ENCODE data around the gene YBX3. TPM values are rescaled to one million over a fixed set of nuclear protein-coding genes. Genes with fewer than 3 reads are reported as not detected.

Gene YBX3
- 347 TPM for total RNA-seq
- 86.9 TPM for polyA plus RNA-seq (ENCODE audit: insufficient read depth, low read depth, low replicate concordance)
- long read RNA-seq, donor 1, transcript YBX3-201 (10 exons, 1,796 nt) = major isoform, 22 of 52 reads
- long read RNA-seq, donor 1, transcript YBX3-202 (9 exons, 1,708 nt) = minor isoform, 6 of 52 reads
- long read RNA-seq, donor 1, transcript YBX3-206 (4 exons, 840 nt) = minor isoform, 5 of 52 reads
- long read RNA-seq, donor 1, partial matches to known transcripts = 15 of 52 reads
- long read RNA-seq, donor 1, other reads (novel, unspliced or antisense) = 0 of 52 reads
- long read RNA-seq, donor 2, transcript YBX3-201 (10 exons, 1,796 nt) = major isoform, 16 of 44 reads
- long read RNA-seq, donor 2, partial matches to known transcripts = 20 of 44 reads
- long read RNA-seq, donor 2, other reads (novel, unspliced or antisense) = 0 of 44 reads
- long read RNA-seq, donor 3, transcript YBX3-201 (10 exons, 1,796 nt) = major isoform, 28 of 76 reads
- long read RNA-seq, donor 3, transcript YBX3-202 (9 exons, 1,708 nt) = minor isoform, 7 of 76 reads
- long read RNA-seq, donor 3, partial matches to known transcripts = 37 of 76 reads
- long read RNA-seq, donor 3, other reads (novel, unspliced or antisense) = 0 of 76 reads
- long read RNA-seq, donor 4, transcript YBX3-201 (10 exons, 1,796 nt) = major isoform, 16 of 46 reads
- long read RNA-seq, donor 4, partial matches to known transcripts = 25 of 46 reads
- long read RNA-seq, donor 4, other reads (novel, unspliced or antisense) = 0 of 46 reads
- long read RNA-seq, donor 5 = 0 reads
- long read RNA-seq, donor 6, transcript YBX3-201 (10 exons, 1,796 nt) = major isoform, 6 of 14 reads
- long read RNA-seq, donor 6, partial matches to known transcripts = 5 of 14 reads
- long read RNA-seq, donor 6, other reads (novel, unspliced or antisense) = 0 of 14 reads
- long read RNA-seq, donor 7, transcript YBX3-201 (10 exons, 1,796 nt) = major isoform, 253 of 486 reads
- long read RNA-seq, donor 7, transcript YBX3-202 (9 exons, 1,708 nt) = minor isoform, 139 of 486 reads
- long read RNA-seq, donor 7, partial matches to known transcripts = 17 of 486 reads
- long read RNA-seq, donor 7, other reads (novel, unspliced or antisense) = 75 of 486 reads
- long read RNA-seq, donor 8, transcript YBX3-201 (10 exons, 1,796 nt) = major isoform, 17 of 52 reads
- long read RNA-seq, donor 8, transcript YBX3-202 (9 exons, 1,708 nt) = minor isoform, 7 of 52 reads
- long read RNA-seq, donor 8, partial matches to known transcripts = 23 of 52 reads
- long read RNA-seq, donor 8, other reads (novel, unspliced or antisense) = 0 of 52 reads
- long read RNA-seq, donor 9, transcript YBX3-202 (9 exons, 1,708 nt) = minor isoform, 5 of 35 reads
- long read RNA-seq, donor 9, transcript YBX3-201 (10 exons, 1,796 nt) = major isoform, 9 of 35 reads
- long read RNA-seq, donor 9, partial matches to known transcripts = 19 of 35 reads
- long read RNA-seq, donor 9, other reads (novel, unspliced or antisense) = 0 of 35 reads
- long read RNA-seq, donor 10, transcript YBX3-201 (10 exons, 1,796 nt) = major isoform, 15 of 46 reads
- long read RNA-seq, donor 10, transcript YBX3-202 (9 exons, 1,708 nt) = minor isoform, 10 of 46 reads
- long read RNA-seq, donor 10, partial matches to known transcripts = 18 of 46 reads
- long read RNA-seq, donor 10, other reads (novel, unspliced or antisense) = 0 of 46 reads

DNA sequence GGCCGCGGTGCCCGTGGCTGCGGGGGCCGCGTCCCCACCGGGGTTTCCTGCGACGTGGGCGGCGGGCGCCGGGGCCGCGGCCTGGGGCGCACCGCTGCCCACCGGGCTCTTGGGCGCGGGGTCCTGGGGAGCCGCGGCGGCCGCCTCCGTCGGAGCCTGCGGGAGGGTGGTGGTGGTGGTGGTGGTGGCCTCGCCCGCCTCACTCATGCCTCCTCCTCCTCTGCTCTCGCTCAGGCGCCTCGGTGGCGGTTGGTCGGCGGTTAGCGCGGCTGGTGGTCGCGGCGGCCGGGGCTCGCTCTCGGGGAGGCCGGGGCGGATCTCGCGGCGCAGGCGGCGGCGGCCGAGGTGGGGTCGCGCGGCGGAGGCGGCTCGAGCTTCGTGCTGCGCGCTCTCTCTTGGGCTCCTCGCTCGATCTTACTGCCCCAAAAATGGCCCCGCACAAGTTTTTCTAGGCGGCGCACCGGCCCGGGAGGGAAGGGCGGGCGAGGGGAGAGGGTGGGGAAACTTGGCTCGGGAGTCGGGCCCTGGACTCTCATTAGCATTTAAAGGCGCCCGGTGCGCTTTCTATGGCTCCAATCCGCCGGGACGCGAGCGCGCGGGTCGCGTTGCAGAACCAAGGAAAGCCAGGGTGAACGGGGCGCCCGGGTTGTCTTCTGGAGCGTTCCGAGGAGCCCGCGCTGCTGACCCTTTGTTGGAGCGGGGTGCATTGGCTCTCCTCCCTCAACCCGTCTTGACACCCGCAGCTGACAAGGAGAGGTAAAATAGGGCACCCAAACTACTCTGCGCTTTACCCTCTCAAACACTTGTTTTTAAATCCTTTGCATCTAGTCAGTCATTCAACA lies at the start of gene YBX3:
TSS of gene YBX3 (minus strand) at position 419 of the 842 bp plus-strand sequence. CDS start at position 207, 212 bp downstream.
- H3K4me1 ChIP-seq (ENCODE audit: control insufficient read depth in 2 of 3, insufficient read depth in 2 of 3, low read depth in 1 of 3, low read length in 3 of 3) = peaks cover 5 to 29% (median 7%) of the 10 kb centered on the region in 3 donors
- H3K27ac ChIP-seq (ENCODE audit: low read depth in 2 of 2, low read length in 2 of 2) = peak within 1 kb of the TSS; percentile 97
- no peaks in the 10 kb centered on the region for H3K27me3 ChIP-seq (ENCODE audit: control insufficient read depth, insufficient read depth, low read length)
- DNase-seq = peak; percentile 89 to 95 (median 93)
- no peak for FAIRE-seq
- intact Hi-C loops (cut with DNase I) = no loop called here
- TF ChIP-seq, protein P1, sequence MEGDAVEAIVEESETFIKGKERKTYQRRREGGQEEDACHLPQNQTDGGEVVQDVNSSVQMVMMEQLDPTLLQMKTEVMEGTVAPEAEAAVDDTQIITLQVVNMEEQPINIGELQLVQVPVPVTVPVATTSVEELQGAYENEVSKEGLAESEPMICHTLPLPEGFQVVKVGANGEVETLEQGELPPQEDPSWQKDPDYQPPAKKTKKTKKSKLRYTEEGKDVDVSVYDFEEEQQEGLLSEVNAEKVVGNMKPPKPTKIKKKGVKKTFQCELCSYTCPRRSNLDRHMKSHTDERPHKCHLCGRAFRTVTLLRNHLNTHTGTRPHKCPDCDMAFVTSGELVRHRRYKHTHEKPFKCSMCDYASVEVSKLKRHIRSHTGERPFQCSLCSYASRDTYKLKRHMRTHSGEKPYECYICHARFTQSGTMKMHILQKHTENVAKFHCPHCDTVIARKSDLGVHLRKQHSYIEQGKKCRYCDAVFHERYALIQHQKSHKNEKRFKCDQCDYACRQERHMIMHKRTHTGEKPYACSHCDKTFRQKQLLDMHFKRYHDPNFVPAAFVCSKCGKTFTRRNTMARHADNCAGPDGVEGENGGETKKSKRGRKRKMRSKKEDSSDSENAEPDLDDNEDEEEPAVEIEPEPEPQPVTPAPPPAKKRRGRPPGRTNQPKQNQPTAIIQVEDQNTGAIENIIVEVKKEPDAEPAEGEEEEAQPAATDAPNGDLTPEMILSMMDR (IDR thresholded peaks at IDR 0.05; ENCODE audit: borderline replicate concordance, extremely low read depth, insufficient read depth) = no peak
- no peaks in the 10 kb centered on the region for H3K9me3 ChIP-seq (ENCODE audit: control insufficient read depth in 2 of 3, insufficient read depth in 1 of 3, low read length in 3 of 3)
- peak within 1 kb of the TSS; percentile 91 to 97 (median 92) for H3K9ac ChIP-seq (ENCODE audit: low read length in 3 of 3)
- no peaks in the 10 kb centered on the region for H3K36me3 ChIP-seq (ENCODE audit: control insufficient read depth in 2 of 3, insufficient read depth in 3 of 3, low read length in 3 of 3)
- peak within 1 kb of the TSS; percentile 69 to 99 (median 92) for H3K4me3 ChIP-seq (ENCODE audit: low read length in 3 of 3)

DNA sequence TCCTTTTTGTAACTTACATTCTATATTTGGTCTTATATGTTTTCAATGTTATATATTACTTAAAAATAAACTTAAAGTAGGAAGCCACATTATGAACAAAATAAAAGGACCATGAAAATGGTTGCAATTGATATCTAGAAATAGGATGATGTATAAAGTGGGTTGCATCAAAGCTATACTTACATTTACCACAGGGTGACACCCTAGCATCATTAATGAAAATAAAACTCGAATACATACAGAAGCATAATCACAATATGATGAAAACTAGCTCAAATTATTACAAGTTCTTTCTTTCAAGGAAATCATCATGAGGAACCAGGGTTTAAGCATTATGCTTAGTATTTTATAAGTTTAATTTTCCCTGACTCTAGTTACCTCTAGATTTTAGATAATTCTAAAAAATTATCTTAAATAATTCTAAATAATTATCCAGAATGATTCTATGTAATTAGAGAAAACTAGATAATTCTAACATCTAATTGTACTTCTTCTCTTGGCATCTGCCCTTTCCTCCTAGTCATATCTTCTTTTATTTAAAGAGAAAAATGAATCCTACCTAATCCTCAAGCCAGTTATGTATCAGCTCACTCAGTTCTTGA lies 48.1 kb upstream of the YBX3 start:
- H3K9me3 ChIP-seq (ENCODE audit: control insufficient read depth in 2 of 3, insufficient read depth in 1 of 3, low read length in 3 of 3) = no peaks in the 10 kb centered on the region
- no peak overlapping the region for H3K4me3 ChIP-seq (ENCODE audit: low read length in 3 of 3)
- no peak overlapping the region for H3K9ac ChIP-seq (ENCODE audit: low read length in 3 of 3)
- H3K36me3 ChIP-seq (ENCODE audit: control insufficient read depth in 2 of 3, insufficient read depth in 3 of 3, low read length in 3 of 3) = no peaks in the 10 kb centered on the region
- peak in 2 of 5 donors; percentile 21 to 55 for DNase-seq
- intact Hi-C loops (cut with DNase I) = loop anchor here (10.0 kb wide), 1 partner anchor 714 kb away; no protein-coding TSS in a partner anchor
- H3K27me3 ChIP-seq (ENCODE audit: control insufficient read depth, insufficient read depth, low read length) = no peaks in the 10 kb centered on the region
- FAIRE-seq = peak; percentile 96
- H3K27ac ChIP-seq (ENCODE audit: low read depth in 2 of 2, low read length in 2 of 2) = no peak overlapping the region
- H3K4me1 ChIP-seq (ENCODE audit: control insufficient read depth in 2 of 3, insufficient read depth in 2 of 3, low read depth in 1 of 3, low read length in 3 of 3) = no peaks in the 10 kb centered on the region
- TF ChIP-seq, protein P1 (IDR thresholded peaks at IDR 0.05; ENCODE audit: borderline replicate concordance, extremely low read depth, insufficient read depth) = peak; percentile 45
